ENCODE data around the gene CDT1.

The CDT1 gene

GRCh38 chr16:88793251-88793954 is 10.2 kb upstream of the CDT1 start:
- TF ChIP-seq CTCF (IDR thresholded peaks at IDR 0.05; ENCODE audit: control extremely low read depth, extremely low read depth, low read depth, missing control alignments), result no peak
- DNase-seq (ENCODE audit: extremely low spot score), result no peak
- POLR2A ChIA-PET, result no interaction called here
- CTCF ChIA-PET, result interaction anchor here (1.1 to 1.3 kb wide), 3 partner anchors 10 to 65 kb away, joined by 3 to 5 read pairs (median 4); partner anchors contain the start of gene CDT1

- DNase-seq (ENCODE audit: extremely low spot score), result no peak
- no peak for TF ChIP-seq CTCF (IDR thresholded peaks at IDR 0.05; ENCODE audit: control extremely low read depth, extremely low read depth, low read depth, missing control alignments)
- ChIA-PET CTCF (interaction anchor here (0.8 to 2.6 kb wide), 4 partner anchors 10 to 62 kb away, joined by 3 to 6 read pairs (median 4); no protein-coding TSS in a partner anchor), POLR2A (no interaction called here)
Observed at GRCh38 chr16:88796278-88796677, 7.3 kb upstream of the CDT1 start.

- DNase-seq (ENCODE audit: extremely low spot score), result no peak
- ChIA-PET POLR2A (no interaction called here), CTCF (interaction anchor here (1.3 to 4.1 kb wide), 3 partner anchors 11 to 16 kb away, joined by 5 to 22 read pairs (median 19); partner anchors contain the start of gene APRT)
- TF ChIP-seq CTCF (IDR thresholded peaks at IDR 0.05; ENCODE audit: control extremely low read depth, extremely low read depth, low read depth, missing control alignments), result no peak
Observed at GRCh38 chr16:88798073-88798472, 5.5 kb upstream of the CDT1 start.

GRCh38 chr16:88798772-88799455 is 4.7 kb upstream of the CDT1 start:
- ChIA-PET CTCF (interaction anchor here (0.8 to 4.1 kb wide), 6 partner anchors 11 to 62 kb away, joined by 3 to 22 read pairs (median 16); partner anchors contain the start of genes APRT and PIEZO1), POLR2A (no interaction called here)
- no peak for TF ChIP-seq CTCF (IDR thresholded peaks at IDR 0.05; ENCODE audit: control extremely low read depth, extremely low read depth, low read depth, missing control alignments)
- no peak for DNase-seq (ENCODE audit: extremely low spot score)

GRCh38 chr16:88799569-88800276 is 3.9 kb upstream of the CDT1 start:
- TF ChIP-seq CTCF (IDR thresholded peaks at IDR 0.05; ENCODE audit: control extremely low read depth, extremely low read depth, low read depth, missing control alignments), result no peak
- ChIA-PET CTCF (interaction anchor here (3.2 to 4.1 kb wide), 4 partner anchors 12 to 62 kb away, joined by 15 to 22 read pairs (median 18); partner anchors contain the start of genes APRT and PIEZO1), POLR2A (no interaction called here)
- no peak for DNase-seq (ENCODE audit: extremely low spot score)

GRCh38 chr16:88800277-88800592 is 3.4 kb upstream of the CDT1 start:
- no peak for TF ChIP-seq CTCF (IDR thresholded peaks at IDR 0.05; ENCODE audit: control extremely low read depth, extremely low read depth, low read depth, missing control alignments)
- POLR2A ChIA-PET, result no interaction called here
- DNase-seq (ENCODE audit: extremely low spot score), result no peak
- CTCF ChIA-PET, result interaction anchor here (1.4 to 4.1 kb wide), 5 partner anchors 11 to 63 kb away, joined by 5 to 22 read pairs (median 16); partner anchors contain the start of genes APRT and PIEZO1

Data from GM10248 (cell line).